ENCODE measurements around the gene GYS2.
"Not testable (repeated sequence)": the region's sequence is repeated elsewhere in the genome, so short reads cannot be mapped to it uniquely, and the experiment has no call there.

Gene GYS2

GRCh38 chr12:21606175-21606574 is 1.5 kb upstream of the GYS2 start:
- Histone ChIP-seq H3K27ac (ENCODE audit: low read depth, low read length) (no peak overlapping the region), H3K27me3 (ENCODE audit: insufficient read depth, low read length) (no peaks in the 10 kb centered on the region), H3K79me2 (ENCODE audit: control insufficient read depth, insufficient read depth, low read length, unreplicated experiment) (no peaks in the 10 kb centered on the region), H2AFZ (ENCODE audit: low read length, unreplicated experiment) (no peak overlapping the region), H3K36me3 (ENCODE audit: insufficient read depth, low read length) (no peaks in the 10 kb centered on the region), H3K4me1 (ENCODE audit: control insufficient read depth, insufficient read depth, low read length, unreplicated experiment) (no peaks in the 10 kb centered on the region), H3K4me3 (ENCODE audit: low read depth, low read length) (no peak overlapping the region)

- Histone ChIP-seq H3K4me1 (ENCODE audit: control insufficient read depth, insufficient read depth, low read length, unreplicated experiment) (no peaks in the 10 kb centered on the region), H2AFZ (ENCODE audit: low read length, unreplicated experiment) (no peak overlapping the region), H3K27ac (ENCODE audit: low read depth, low read length) (no peak overlapping the region), H3K79me2 (ENCODE audit: control insufficient read depth, insufficient read depth, low read length, unreplicated experiment) (no peaks in the 10 kb centered on the region), H3K36me3 (ENCODE audit: insufficient read depth, low read length) (no peaks in the 10 kb centered on the region), H3K27me3 (ENCODE audit: insufficient read depth, low read length) (no peaks in the 10 kb centered on the region), H3K4me3 (ENCODE audit: low read depth, low read length) (no peak overlapping the region)
Measured at GRCh38 chr12:21602774-21603173, 1.9 kb downstream of the GYS2 start.

GRCh38 chr12:21600196-21600595 is 4.5 kb downstream of the GYS2 start:
- Histone ChIP-seq H3K79me2 (ENCODE audit: control insufficient read depth, insufficient read depth, low read length, unreplicated experiment) (no peaks in the 10 kb centered on the region), H3K27me3 (ENCODE audit: insufficient read depth, low read length) (no peaks in the 10 kb centered on the region), H3K4me1 (ENCODE audit: control insufficient read depth, insufficient read depth, low read length, unreplicated experiment) (no peaks in the 10 kb centered on the region), H3K27ac (ENCODE audit: low read depth, low read length) (no peak overlapping the region), H3K4me3 (ENCODE audit: low read depth, low read length) (no peak overlapping the region), H3K36me3 (ENCODE audit: insufficient read depth, low read length) (no peaks in the 10 kb centered on the region), H2AFZ (ENCODE audit: low read length, unreplicated experiment) (no peak overlapping the region)

GRCh38 chr12:21599143-21599999 is 5.3 kb downstream of the GYS2 start:
- Histone ChIP-seq H2AFZ (ENCODE audit: low read length, unreplicated experiment) (no peak overlapping the region), H3K4me3 (ENCODE audit: low read depth, low read length) (no peak overlapping the region), H3K27me3 (ENCODE audit: insufficient read depth, low read length) (no peaks in the 10 kb centered on the region), H3K79me2 (ENCODE audit: control insufficient read depth, insufficient read depth, low read length, unreplicated experiment) (no peaks in the 10 kb centered on the region), H3K36me3 (ENCODE audit: insufficient read depth, low read length) (no peaks in the 10 kb centered on the region), H3K27ac (ENCODE audit: low read depth, low read length) (no peak overlapping the region), H3K4me1 (ENCODE audit: control insufficient read depth, insufficient read depth, low read length, unreplicated experiment) (no peaks in the 10 kb centered on the region)

GRCh38 chr12:21598651-21599050 is 6.0 kb downstream of the GYS2 start:
- no peak overlapping the region for H3K4me3 ChIP-seq (ENCODE audit: low read depth, low read length)
- H3K4me1 ChIP-seq (ENCODE audit: control insufficient read depth, insufficient read depth, low read length, unreplicated experiment): no peaks in the 10 kb centered on the region
- no peaks in the 10 kb centered on the region for H3K27me3 ChIP-seq (ENCODE audit: insufficient read depth, low read length)
- no peaks in the 10 kb centered on the region for H3K36me3 ChIP-seq (ENCODE audit: insufficient read depth, low read length)
- no peaks in the 10 kb centered on the region for H3K79me2 ChIP-seq (ENCODE audit: control insufficient read depth, insufficient read depth, low read length, unreplicated experiment)
- H2AFZ ChIP-seq (ENCODE audit: low read length, unreplicated experiment): no peak overlapping the region
- H3K27ac ChIP-seq (ENCODE audit: low read depth, low read length): no peak overlapping the region

- not testable (repeated sequence) for H3K4me1 ChIP-seq (ENCODE audit: control insufficient read depth, insufficient read depth, low read length, unreplicated experiment); H3K79me2 ChIP-seq (ENCODE audit: control insufficient read depth, insufficient read depth, low read length, unreplicated experiment); H3K36me3 ChIP-seq (ENCODE audit: insufficient read depth, low read length); H3K4me3 ChIP-seq (ENCODE audit: low read depth, low read length); H3K27ac ChIP-seq (ENCODE audit: low read depth, low read length); H2AFZ ChIP-seq (ENCODE audit: low read length, unreplicated experiment); H3K27me3 ChIP-seq (ENCODE audit: insufficient read depth, low read length)
Measured at GRCh38 chr12:21595356-21595755, 9.3 kb downstream of the GYS2 start.

GRCh38 chr12:21585485-21585884 is 19.2 kb downstream of the GYS2 start:
- H2AFZ ChIP-seq (ENCODE audit: low read length, unreplicated experiment): no peak overlapping the region
- no peak overlapping the region for H3K27ac ChIP-seq (ENCODE audit: low read depth, low read length)
- H3K27me3 ChIP-seq (ENCODE audit: insufficient read depth, low read length): no peaks in the 10 kb centered on the region
- H3K4me1 ChIP-seq (ENCODE audit: control insufficient read depth, insufficient read depth, low read length, unreplicated experiment): no peaks in the 10 kb centered on the region
- no peak overlapping the region for H3K4me3 ChIP-seq (ENCODE audit: low read depth, low read length)
- no peaks in the 10 kb centered on the region for H3K36me3 ChIP-seq (ENCODE audit: insufficient read depth, low read length)
- no peaks in the 10 kb centered on the region for H3K79me2 ChIP-seq (ENCODE audit: control insufficient read depth, insufficient read depth, low read length, unreplicated experiment)

- H2AFZ ChIP-seq (ENCODE audit: low read length, unreplicated experiment); H3K27ac ChIP-seq (ENCODE audit: low read depth, low read length); H3K36me3 ChIP-seq (ENCODE audit: insufficient read depth, low read length); H3K79me2 ChIP-seq (ENCODE audit: control insufficient read depth, insufficient read depth, low read length, unreplicated experiment); H3K27me3 ChIP-seq (ENCODE audit: insufficient read depth, low read length); H3K4me3 ChIP-seq (ENCODE audit: low read depth, low read length); H3K4me1 ChIP-seq (ENCODE audit: control insufficient read depth, insufficient read depth, low read length, unreplicated experiment): not testable (repeated sequence)
Measured at GRCh38 chr12:21584403-21585182, 20.1 kb downstream of the GYS2 start.

- Histone ChIP-seq H3K27me3 (ENCODE audit: insufficient read depth, low read length) (peaks cover 9% of the 10 kb centered on the region), H3K36me3 (ENCODE audit: insufficient read depth, low read length) (no peaks in the 10 kb centered on the region), H2AFZ (ENCODE audit: low read length, unreplicated experiment) (no peak overlapping the region), H3K79me2 (ENCODE audit: control insufficient read depth, insufficient read depth, low read length, unreplicated experiment) (no peaks in the 10 kb centered on the region), H3K4me3 (ENCODE audit: low read depth, low read length) (no peak overlapping the region), H3K4me1 (ENCODE audit: control insufficient read depth, insufficient read depth, low read length, unreplicated experiment) (no peaks in the 10 kb centered on the region), H3K27ac (ENCODE audit: low read depth, low read length) (no peak overlapping the region)
Measured at GRCh38 chr12:21583587-21583986, 21.1 kb downstream of the GYS2 start.

GRCh38 chr12:21580748-21581516 is 23.7 kb downstream of the GYS2 start:
- Histone ChIP-seq H3K36me3 (ENCODE audit: insufficient read depth, low read length) (no peaks in the 10 kb centered on the region), H3K4me3 (ENCODE audit: low read depth, low read length) (no peak overlapping the region), H3K79me2 (ENCODE audit: control insufficient read depth, insufficient read depth, low read length, unreplicated experiment) (no peaks in the 10 kb centered on the region), H3K4me1 (ENCODE audit: control insufficient read depth, insufficient read depth, low read length, unreplicated experiment) (no peaks in the 10 kb centered on the region), H3K27me3 (ENCODE audit: insufficient read depth, low read length) (peaks cover 14% of the 10 kb centered on the region), H2AFZ (ENCODE audit: low read length, unreplicated experiment) (no peak overlapping the region), H3K27ac (ENCODE audit: low read depth, low read length) (no peak overlapping the region)
